Colonic mucosa (tissue), 4 donors: ENCODE data around the gene MARCO. TPM values are rescaled to one million over a fixed set of nuclear protein-coding genes. Genes with fewer than 3 reads are reported as not detected.

Source experiments
- DNase-seq: peaks from one replicate; pipeline ENCODE4 v3.0.0-alpha.2; 2020
- H3K27ac ChIP-seq: fragments of 200-600 bp; one replicate; pipeline ENCODE4 v1.8.0; 2021
- H3K27me3 ChIP-seq: fragments of 200-600 bp; one replicate; pipeline ENCODE4 v1.8.0; 2021
- H3K36me3 ChIP-seq: fragments of 200-600 bp; one replicate; pipeline ENCODE4 v1.8.0; 2021
- H3K4me1 ChIP-seq: fragments of 200-600 bp; one replicate; pipeline ENCODE4 v1.8.0; 2021; ENCODE audit warnings: mild to moderate bottlenecking
- H3K4me3 ChIP-seq: fragments of 200-600 bp; one replicate; pipeline ENCODE4 v1.8.0; 2021
- H3K9ac ChIP-seq, 2 donors: one replicate each; pipeline ENCODE4 v1.7.0; 2013; ENCODE audit warnings: control low read depth in 2 of 2, low read depth in 2 of 2, low read length in 2 of 2
- H3K9me3 ChIP-seq: fragments of 200-600 bp; one replicate; pipeline ENCODE4 v1.8.0; 2021
- CTCF ChIP-seq: fragments of 200-600 bp; IDR thresholded peaks from one replicate; pipeline ENCODE4 v1.8.0; 2022; ENCODE audit warnings: antibody characterized with exemption, mild to moderate bottlenecking
- intact Hi-C: fragments of 100-400 bp; cut with DNase I; formaldehyde crosslinking; loops from one replicate; pipeline ENCODE4 v1.14.1; 2022
- total RNA-seq, 2 donors: library from RNA; stranded (reverse); fragmentation: NEBNext Ultra II Directional in 1 of 2; extraction: Animal tissue kit (Norgen Biotek cat#: 25700) in 1 of 2; gene quantifications; one replicate each; pipeline ENCODE4 v1.2.1, GENCODE V29; 2021
- donor health status: healthy.
- donor health status: DM: no; HTN: no; CAD: no.
- donor health status: DM: no; HTN: no; CAD: no.

MARCO gene
- total RNA-seq, 2 donors from 2014 or later: 0.77 to 3.7 TPM

- Histone ChIP-seq H3K27me3 (no peaks in the 10 kb centered on the region), H3K4me3 (no peak overlapping the region), H3K36me3 (no peaks in the 10 kb centered on the region), H3K4me1 (no peaks in the 10 kb centered on the region), H3K9me3 (no peaks in the 10 kb centered on the region), H3K9ac (no peak overlapping the region), H3K27ac (no peak overlapping the region)
- no peak for DNase-seq
- intact Hi-C loops: no loop called here
- no peak for TF ChIP-seq CTCF
Measured at GRCh38 chr2:118982039-118982438, 40.0 kb downstream of the MARCO start.

- Histone ChIP-seq H3K9me3 (no peaks in the 10 kb centered on the region), H3K9ac (no peak overlapping the region), H3K36me3 (no peaks in the 10 kb centered on the region), H3K4me3 (no peak overlapping the region), H3K27ac (no peak overlapping the region), H3K27me3 (no peaks in the 10 kb centered on the region), H3K4me1 (no peaks in the 10 kb centered on the region)
- intact Hi-C loops: no loop called here
- DNase-seq: no peak
- no peak for TF ChIP-seq CTCF
Measured at GRCh38 chr2:118983133-118983532, 41.1 kb downstream of the MARCO start.

GRCh38 chr2:118983915-118984314, 41.9 kb downstream of the MARCO start:
- no peak overlapping the region for H3K27ac ChIP-seq
- no peak for TF ChIP-seq CTCF
- no peak for DNase-seq
- H3K9ac ChIP-seq: no peak overlapping the region
- no peaks in the 10 kb centered on the region for H3K27me3 ChIP-seq
- no peak overlapping the region for H3K4me3 ChIP-seq
- intact Hi-C loops: no loop called here
- no peaks in the 10 kb centered on the region for H3K4me1 ChIP-seq
- no peaks in the 10 kb centered on the region for H3K9me3 ChIP-seq
- no peaks in the 10 kb centered on the region for H3K36me3 ChIP-seq

- Histone ChIP-seq H3K4me1 (no peaks in the 10 kb centered on the region), H3K27ac (no peak overlapping the region), H3K9me3 (no peaks in the 10 kb centered on the region), H3K27me3 (no peaks in the 10 kb centered on the region), H3K9ac (no peak overlapping the region), H3K36me3 (no peaks in the 10 kb centered on the region), H3K4me3 (no peak overlapping the region)
- DNase-seq: no peak
- no peak for TF ChIP-seq CTCF
- intact Hi-C loops: no loop called here
Measured at GRCh38 chr2:118986738-118987137, 44.7 kb downstream of the MARCO start.

- Histone ChIP-seq H3K9me3 (no peaks in the 10 kb centered on the region), H3K27me3 (no peaks in the 10 kb centered on the region), H3K4me1 (no peaks in the 10 kb centered on the region), H3K36me3 (no peaks in the 10 kb centered on the region), H3K27ac (no peak overlapping the region), H3K9ac (no peak overlapping the region), H3K4me3 (no peak overlapping the region)
- intact Hi-C loops: no loop called here
- no peak for TF ChIP-seq CTCF
- no peak for DNase-seq
Measured at GRCh38 chr2:118987886-118988285, 45.9 kb downstream of the MARCO start.

- peak; percentile 3 for DNase-seq
- H3K27ac ChIP-seq: no peak overlapping the region
- no peak overlapping the region for H3K9ac ChIP-seq
- no peak for TF ChIP-seq CTCF
- no peaks in the 10 kb centered on the region for H3K4me1 ChIP-seq
- no peaks in the 10 kb centered on the region for H3K36me3 ChIP-seq
- H3K27me3 ChIP-seq: no peaks in the 10 kb centered on the region
- intact Hi-C loops: no loop called here
- H3K4me3 ChIP-seq: no peak overlapping the region
- no peaks in the 10 kb centered on the region for H3K9me3 ChIP-seq
Measured at GRCh38 chr2:118988706-118989105, 46.7 kb downstream of the MARCO start.
